Transverse colon (tissue), 4 donors: ENCODE results near the gene TIE1.

Source experiments
- CTCF ChIP-seq, 5 experiments: fragments of 200-600 bp in 3 of 5; fragments of 450-650 bp in 2 of 5; sonication (generic) in 3 of 5; IDR thresholded peaks; 1 replicate in 2 of 5; 2 replicates in 3 of 5; pipeline ENCODE4 v1.5.1; 2016 to 2017; ENCODE audit warnings: antibody characterized with exemption in 5 of 5, inconsistent platforms in 3 of 5, mild to moderate bottlenecking in 2 of 5, moderate library complexity in 1 of 5
- POLR2AphosphoS5 ChIP-seq, 3 donors: sonication (generic); formaldehyde crosslinking; IDR thresholded peaks; one replicate each; pipeline ENCODE4 v1.6.1; 2016; ENCODE audit warnings: antibody characterized with exemption in 3 of 3

- TF ChIP-seq CTCF (IDR thresholded peaks at IDR 0.05): no peak
- no peak for TF ChIP-seq POLR2AphosphoS5 (IDR thresholded peaks at IDR 0.05)
Observed at GRCh38 chr1:43316738-43317520, 16.1 kb downstream of the TIE1 start.
